ENCODE measurements around the gene ZNF577.

Gene ZNF577

GRCh38 chr19:51861870-51862622, 25.7 kb downstream of the ZNF577 start:
- no peak for DNase-seq

DNA sequence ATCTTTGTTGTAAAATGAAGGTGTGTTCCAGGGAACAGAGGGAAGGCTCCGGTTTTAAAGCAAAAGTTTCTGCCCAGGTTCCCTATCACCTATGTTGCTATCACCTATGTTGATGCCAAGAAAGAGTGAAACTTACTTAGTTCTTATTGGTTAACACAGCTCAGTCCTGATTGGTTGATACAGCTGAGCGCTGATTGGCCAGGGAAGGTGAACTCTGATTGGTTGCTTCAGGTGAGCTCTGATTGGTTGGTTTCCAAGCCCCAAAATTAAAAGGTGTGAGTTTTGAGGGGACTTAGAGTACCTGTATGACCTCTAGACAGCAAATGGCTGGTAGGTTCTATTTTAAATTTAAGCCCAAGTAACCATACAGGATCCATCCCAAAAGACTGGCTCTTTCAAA, 50.6 kb downstream of the ZNF577 start:
- DNase-seq, result no peak

GRCh38 chr19:51830274-51830673, 57.5 kb downstream of the ZNF577 start:
- DNase-seq, result no peak

- DNase-seq, result no peak
These were observed 63.3 kb downstream of the ZNF577 start for GRCh38 chr19:51824281-51825005.

DNA sequence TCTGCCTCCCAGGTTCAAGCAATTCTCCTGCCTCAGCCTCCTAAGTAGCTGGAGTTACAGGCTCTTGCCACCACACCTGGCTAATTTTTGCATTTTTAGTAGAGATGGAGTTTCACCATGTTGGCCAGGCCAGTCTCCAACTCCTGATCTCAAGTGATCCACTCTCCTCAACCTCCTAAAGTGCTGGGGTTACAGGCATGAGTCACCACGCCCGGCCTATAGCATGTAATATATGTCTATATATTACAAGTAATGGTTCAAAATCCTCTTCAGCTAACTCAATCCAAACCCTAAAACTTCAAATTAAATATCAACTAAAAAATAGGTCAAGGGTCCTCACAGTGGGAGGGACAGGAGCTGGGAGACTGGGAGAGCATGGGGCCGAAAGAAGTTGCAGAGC, 64.8 kb downstream of the ZNF577 start:
- DNase-seq, result no peak

GRCh38 chr19:51822325-51822724, 65.4 kb downstream of the ZNF577 start:
- no peak for DNase-seq

DNA sequence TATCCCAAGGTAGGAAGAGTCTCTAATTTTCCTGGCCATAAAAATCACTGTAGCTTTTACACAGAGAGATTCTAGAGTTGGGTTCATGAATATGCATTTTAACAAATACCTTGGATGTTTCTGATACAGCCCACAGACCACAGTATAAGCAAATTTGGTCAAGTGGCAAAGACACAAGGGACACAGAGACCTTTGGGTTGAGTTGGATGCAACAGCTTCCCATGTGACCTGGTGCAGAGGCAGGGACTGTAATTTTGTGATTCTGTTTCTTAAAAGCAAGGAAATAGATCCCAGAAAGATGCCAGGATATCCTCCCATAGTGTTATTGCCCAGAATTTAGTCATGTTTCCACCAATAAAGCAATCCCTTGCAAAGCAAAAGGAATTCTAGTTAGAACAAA, 65.8 kb downstream of the ZNF577 start:
- no peak for DNase-seq

GRCh38 chr19:51821456-51821855, 66.3 kb downstream of the ZNF577 start:
- no peak for DNase-seq

Data from NCI-H510A treated with DMSO at 0.1 percent for 48 hours (cell line).